ENCODE data around the gene EFNA5. TPM values are rescaled to one million over a fixed set of nuclear protein-coding genes. Genes with fewer than 3 reads are reported as not detected.

The EFNA5 gene
- polyA plus RNA-seq, 1 donor: 6.1 TPM

DNA sequence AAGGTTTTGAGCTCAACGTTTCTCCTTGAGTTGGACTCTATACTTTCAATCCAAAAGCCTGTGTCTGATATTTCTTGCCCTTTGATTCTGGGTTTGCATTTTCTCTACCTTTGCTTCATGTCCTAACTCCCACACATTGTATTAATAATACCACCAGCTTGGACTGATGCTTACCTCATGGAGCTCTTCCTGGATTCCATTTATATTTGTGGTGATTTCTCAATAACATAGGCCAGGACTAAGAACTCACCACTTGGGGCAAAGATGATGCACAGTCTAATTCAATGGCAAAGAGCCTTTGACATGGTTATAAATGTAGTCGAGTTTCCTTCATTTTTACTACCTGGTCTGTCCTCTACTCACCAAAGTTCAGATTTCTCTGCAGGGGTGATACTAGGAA, 27.5 kb upstream of the EFNA5 start:
- Histone ChIP-seq H3K36me3 (ENCODE audit: control insufficient read depth, insufficient read depth, low read length) (no peaks in the 10 kb centered on the region), H3K27me3 (ENCODE audit: control insufficient read depth, insufficient read depth, low read length) (no peaks in the 10 kb centered on the region), H3K9me3 (ENCODE audit: control insufficient read depth, low read depth, low read length) (no peaks in the 10 kb centered on the region), H3K27ac (ENCODE audit: low read length) (no peak overlapping the region), H3K4me1 (ENCODE audit: control insufficient read depth, insufficient read depth, low read length) (no peaks in the 10 kb centered on the region), H3K4me3 (ENCODE audit: low read length) (no peak overlapping the region)
- WGBS (ENCODE audit: insufficient coverage, low lambda C conversion rate): 90% methylated on average over 2 of the region's 2 CpGs
- no peak for DNase-seq

DNA sequence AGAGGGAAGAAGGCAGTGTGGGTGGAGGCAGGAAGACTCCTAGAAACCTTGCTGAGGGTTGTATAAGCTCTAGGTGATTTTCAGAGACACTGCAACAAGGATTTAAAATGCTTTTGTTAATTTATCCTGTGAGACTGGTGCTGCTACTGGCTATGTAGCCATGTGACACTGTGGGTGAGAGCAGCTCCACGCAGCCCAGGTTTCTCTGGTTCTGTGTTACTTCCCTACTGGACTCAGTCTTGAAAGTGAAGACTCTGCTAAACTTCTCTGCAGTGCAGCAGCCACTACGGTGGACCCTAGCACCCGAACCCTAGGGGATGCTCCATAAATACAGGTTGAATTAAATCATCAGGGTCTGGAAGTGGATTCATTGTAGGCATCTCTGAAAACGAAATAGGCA, 25.8 kb upstream of the EFNA5 start:
- WGBS (ENCODE audit: insufficient coverage, low lambda C conversion rate): 80% methylated on average over 2 of the region's 4 CpGs
- Histone ChIP-seq H3K9me3 (ENCODE audit: control insufficient read depth, low read depth, low read length) (no peaks in the 10 kb centered on the region), H3K27ac (ENCODE audit: low read length) (no peak overlapping the region), H3K27me3 (ENCODE audit: control insufficient read depth, insufficient read depth, low read length) (no peaks in the 10 kb centered on the region), H3K36me3 (ENCODE audit: control insufficient read depth, insufficient read depth, low read length) (no peaks in the 10 kb centered on the region), H3K4me1 (ENCODE audit: control insufficient read depth, insufficient read depth, low read length) (no peaks in the 10 kb centered on the region), H3K4me3 (ENCODE audit: low read length) (no peak overlapping the region)
- DNase-seq: no peak

DNA sequence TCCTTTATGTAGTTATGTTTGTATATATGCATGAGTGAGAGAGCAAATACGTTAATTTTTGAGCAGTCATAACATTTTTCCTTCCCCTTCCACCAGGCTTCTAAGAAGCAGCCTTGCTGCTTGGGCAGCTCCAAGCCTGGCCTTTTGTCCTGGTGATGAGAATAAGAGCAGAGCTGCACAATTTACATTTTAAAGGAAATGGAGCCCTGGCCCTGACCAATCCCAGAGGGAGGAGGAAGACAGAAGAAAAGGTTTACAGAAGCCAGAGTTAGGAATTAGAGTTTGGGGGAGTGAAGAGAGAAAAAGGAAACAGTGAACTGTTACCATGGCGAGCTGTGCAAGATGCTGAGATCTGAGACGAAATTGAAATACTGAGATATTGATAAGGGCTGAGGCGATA, 25.3 kb upstream of the EFNA5 start:
- no peak for DNase-seq
- WGBS (ENCODE audit: insufficient coverage, low lambda C conversion rate): 80% methylated on average over 2 of the region's 4 CpGs

DNA sequence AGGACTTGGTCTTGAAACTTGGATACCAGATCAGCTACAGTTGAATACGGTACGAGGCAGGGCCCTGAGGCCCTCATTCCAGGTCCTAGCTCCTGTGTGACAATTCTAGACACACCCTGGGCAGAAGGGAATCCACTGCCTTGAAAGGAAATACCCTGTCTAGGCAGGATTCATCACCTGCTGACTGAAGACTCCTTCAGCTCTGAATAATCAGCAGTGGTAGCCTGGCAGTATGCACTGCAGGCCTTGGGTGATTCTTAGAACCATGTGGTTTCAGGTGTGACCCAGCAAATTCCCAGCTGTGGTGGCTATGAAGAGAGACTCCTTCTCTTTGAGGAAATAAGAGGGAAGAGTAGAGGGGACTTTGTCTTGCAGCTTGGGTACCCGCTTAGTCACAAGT, 17.2 kb upstream of the EFNA5 start:
- WGBS (ENCODE audit: insufficient coverage, low lambda C conversion rate): no CpG with 5 or more reads among the region's 3 CpGs
- no peak overlapping the region for H3K27ac ChIP-seq (ENCODE audit: low read length)
- no peaks in the 10 kb centered on the region for H3K4me1 ChIP-seq (ENCODE audit: control insufficient read depth, insufficient read depth, low read length)
- H3K4me3 ChIP-seq (ENCODE audit: low read length): no peak overlapping the region
- H3K9me3 ChIP-seq (ENCODE audit: control insufficient read depth, low read depth, low read length): no peaks in the 10 kb centered on the region
- H3K36me3 ChIP-seq (ENCODE audit: control insufficient read depth, insufficient read depth, low read length): no peaks in the 10 kb centered on the region
- no peak for DNase-seq
- H3K27me3 ChIP-seq (ENCODE audit: control insufficient read depth, insufficient read depth, low read length): no peaks in the 10 kb centered on the region

More for the DNA sequence above, 25.3 kb upstream of the EFNA5 start:
- Histone ChIP-seq H3K36me3 (ENCODE audit: control insufficient read depth, insufficient read depth, low read length) (no peaks in the 10 kb centered on the region), H3K4me3 (ENCODE audit: low read length) (no peak overlapping the region), H3K4me1 (ENCODE audit: control insufficient read depth, insufficient read depth, low read length) (no peaks in the 10 kb centered on the region), H3K27ac (ENCODE audit: low read length) (no peak overlapping the region), H3K9me3 (ENCODE audit: control insufficient read depth, low read depth, low read length) (no peaks in the 10 kb centered on the region), H3K27me3 (ENCODE audit: control insufficient read depth, insufficient read depth, low read length) (no peaks in the 10 kb centered on the region)

DNA sequence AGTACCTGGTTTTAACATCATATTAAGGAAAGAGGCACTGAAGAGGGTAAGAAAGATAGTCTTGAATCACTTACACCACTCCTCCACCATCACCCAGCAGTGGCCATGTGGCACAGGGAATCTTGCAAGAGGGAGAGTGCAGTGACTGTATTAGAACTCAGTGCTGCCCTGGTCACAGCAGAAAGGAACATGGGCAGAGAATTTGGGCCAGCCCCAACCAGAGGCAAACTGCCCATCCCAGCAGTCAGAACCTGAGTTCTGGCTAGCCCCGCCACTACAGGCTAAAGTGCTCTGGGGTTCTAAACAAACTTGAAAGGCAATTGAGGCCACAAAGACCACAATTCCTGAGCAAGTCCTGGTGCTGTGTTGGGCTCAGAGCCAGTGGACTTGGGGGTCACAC, 16.7 kb upstream of the EFNA5 start:
- no peaks in the 10 kb centered on the region for H3K36me3 ChIP-seq (ENCODE audit: control insufficient read depth, insufficient read depth, low read length)
- no peak for DNase-seq
- H3K27me3 ChIP-seq (ENCODE audit: control insufficient read depth, insufficient read depth, low read length): no peaks in the 10 kb centered on the region
- H3K27ac ChIP-seq (ENCODE audit: low read length): no peak overlapping the region
- H3K9me3 ChIP-seq (ENCODE audit: control insufficient read depth, low read depth, low read length): no peaks in the 10 kb centered on the region
- H3K4me1 ChIP-seq (ENCODE audit: control insufficient read depth, insufficient read depth, low read length): no peaks in the 10 kb centered on the region
- no peak overlapping the region for H3K4me3 ChIP-seq (ENCODE audit: low read length)
- WGBS (ENCODE audit: insufficient coverage, low lambda C conversion rate): no CpG with 5 or more reads among the region's 1 CpG

DNA sequence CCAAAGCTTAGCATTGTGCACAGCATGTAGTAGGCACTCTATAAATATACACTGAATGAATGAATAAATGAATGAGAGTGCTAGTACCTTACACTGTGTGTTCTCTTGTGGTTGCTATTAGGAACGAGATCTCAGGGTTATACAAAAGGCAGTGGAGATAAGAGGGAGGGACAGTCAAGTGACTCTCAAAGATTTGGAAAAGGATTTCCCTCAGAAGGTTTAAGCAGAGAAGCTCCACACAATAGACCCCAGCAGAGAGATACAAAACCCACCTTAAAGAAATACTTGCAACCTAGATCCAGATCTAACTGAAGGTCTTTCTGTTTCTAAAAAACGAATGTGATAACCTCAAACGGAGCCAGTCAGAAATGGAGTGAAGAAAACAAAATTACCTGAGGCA, 11.8 kb upstream of the EFNA5 start:
- no peak for DNase-seq
- no peak overlapping the region for H3K27ac ChIP-seq (ENCODE audit: low read length)
- H3K4me3 ChIP-seq (ENCODE audit: low read length): no peak overlapping the region
- H3K36me3 ChIP-seq (ENCODE audit: control insufficient read depth, insufficient read depth, low read length): no peaks in the 10 kb centered on the region
- H3K4me1 ChIP-seq (ENCODE audit: control insufficient read depth, insufficient read depth, low read length): no peaks in the 10 kb centered on the region
- 100% methylated on average over 2 of the region's 3 CpGs for WGBS (ENCODE audit: insufficient coverage, low lambda C conversion rate)
- no peaks in the 10 kb centered on the region for H3K27me3 ChIP-seq (ENCODE audit: control insufficient read depth, insufficient read depth, low read length)
- H3K9me3 ChIP-seq (ENCODE audit: control insufficient read depth, low read depth, low read length): no peaks in the 10 kb centered on the region

DNA sequence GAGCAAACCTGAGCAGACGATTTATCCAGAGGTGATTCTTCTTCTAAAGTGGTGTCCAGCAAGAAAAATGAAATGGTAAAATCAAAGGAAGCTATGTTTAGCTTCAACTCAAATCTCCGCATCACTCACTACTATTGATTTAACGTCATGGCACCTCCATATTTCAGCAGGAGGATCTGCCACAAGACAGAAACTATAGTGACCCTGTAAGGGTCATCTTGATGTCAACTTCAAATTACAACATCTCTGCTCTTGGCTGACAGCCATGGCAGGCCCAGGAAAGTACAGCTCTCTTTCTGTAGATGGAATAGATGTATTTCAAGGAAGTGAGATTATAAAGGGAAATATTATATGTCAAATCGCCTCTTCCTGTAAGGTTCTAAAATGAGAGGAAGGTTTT, 10.1 kb upstream of the EFNA5 start:
- H3K9me3 ChIP-seq (ENCODE audit: control insufficient read depth, low read depth, low read length): no peaks in the 10 kb centered on the region
- no peaks in the 10 kb centered on the region for H3K36me3 ChIP-seq (ENCODE audit: control insufficient read depth, insufficient read depth, low read length)
- H3K27me3 ChIP-seq (ENCODE audit: control insufficient read depth, insufficient read depth, low read length): no peaks in the 10 kb centered on the region
- WGBS (ENCODE audit: insufficient coverage, low lambda C conversion rate): no CpG with 5 or more reads among the region's 4 CpGs
- H3K27ac ChIP-seq (ENCODE audit: low read length): no peak overlapping the region
- no peak for DNase-seq
- no peak overlapping the region for H3K4me3 ChIP-seq (ENCODE audit: low read length)
- no peaks in the 10 kb centered on the region for H3K4me1 ChIP-seq (ENCODE audit: control insufficient read depth, insufficient read depth, low read length)

DNA sequence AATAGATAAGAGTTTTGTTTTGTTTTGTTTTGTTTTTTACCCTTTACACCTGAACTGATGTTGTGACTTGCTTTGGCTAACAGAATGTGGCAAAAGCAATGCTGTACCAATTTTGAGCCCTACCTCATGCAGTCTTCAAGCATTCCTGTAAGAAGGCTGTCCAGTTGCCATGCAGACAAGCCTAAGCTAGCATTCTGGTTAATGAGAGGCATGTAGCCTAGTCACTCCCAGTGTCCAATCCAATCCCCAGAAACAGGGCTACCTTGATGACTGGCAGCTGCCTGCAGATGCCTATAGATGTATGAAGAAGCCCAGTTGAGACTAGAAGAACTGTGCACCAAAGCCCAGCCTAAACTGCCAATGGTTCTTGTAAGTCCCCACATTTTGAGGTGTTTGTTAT, 9.4 kb upstream of the EFNA5 start:
- no peak for DNase-seq
- no peaks in the 10 kb centered on the region for H3K27me3 ChIP-seq (ENCODE audit: control insufficient read depth, insufficient read depth, low read length)
- H3K27ac ChIP-seq (ENCODE audit: low read length): no peak overlapping the region
- no peaks in the 10 kb centered on the region for H3K4me1 ChIP-seq (ENCODE audit: control insufficient read depth, insufficient read depth, low read length)
- H3K36me3 ChIP-seq (ENCODE audit: control insufficient read depth, insufficient read depth, low read length): no peaks in the 10 kb centered on the region
- no peaks in the 10 kb centered on the region for H3K9me3 ChIP-seq (ENCODE audit: control insufficient read depth, low read depth, low read length)
- H3K4me3 ChIP-seq (ENCODE audit: low read length): no peak overlapping the region

DNA sequence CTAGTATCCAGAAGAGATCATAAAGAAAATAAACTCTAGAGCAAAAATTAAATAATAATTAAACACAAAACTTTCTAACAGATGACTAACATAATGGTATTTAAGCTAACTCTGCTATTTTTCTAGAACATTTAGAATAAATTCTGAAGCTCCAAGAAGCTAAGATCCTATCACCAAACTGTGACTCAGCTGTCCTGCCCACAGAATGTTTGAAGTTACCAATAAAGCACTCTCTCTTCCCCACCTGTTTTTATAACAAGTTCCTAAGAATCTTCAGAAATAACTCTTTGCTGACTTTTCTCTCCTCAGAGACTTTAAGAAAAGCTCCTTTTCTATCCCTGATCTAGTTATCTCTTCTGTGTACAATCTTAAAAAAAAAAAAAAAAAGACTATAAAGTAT, 6.0 kb upstream of the EFNA5 start:
- Histone ChIP-seq H3K4me1 (ENCODE audit: control insufficient read depth, insufficient read depth, low read length) (peaks cover 6% of the 10 kb centered on the region), H3K36me3 (ENCODE audit: control insufficient read depth, insufficient read depth, low read length) (no peaks in the 10 kb centered on the region), H3K9me3 (ENCODE audit: control insufficient read depth, low read depth, low read length) (no peaks in the 10 kb centered on the region), H3K27me3 (ENCODE audit: control insufficient read depth, insufficient read depth, low read length) (peaks cover 6% of the 10 kb centered on the region), H3K4me3 (ENCODE audit: low read length) (no peak overlapping the region), H3K27ac (ENCODE audit: low read length) (no peak overlapping the region)
- no peak for DNase-seq

DNA sequence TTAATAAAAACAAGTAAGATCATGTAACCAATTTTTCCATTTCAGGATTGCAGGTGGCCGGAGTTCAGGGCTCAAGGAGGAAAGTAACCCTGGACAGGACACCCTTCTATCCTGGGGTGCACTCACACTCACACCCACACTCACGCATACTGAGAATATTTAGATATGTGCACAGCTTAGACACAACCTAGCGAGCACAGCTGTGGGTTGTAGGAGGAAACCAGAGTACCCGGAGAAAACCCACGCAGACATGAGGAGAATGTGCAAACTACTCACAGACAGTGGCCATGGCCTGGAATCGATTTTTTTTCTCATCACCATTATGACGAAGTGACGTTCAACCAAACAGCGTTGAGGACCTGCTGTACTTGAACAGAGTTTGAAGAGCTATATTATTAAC, 4.5 kb upstream of the EFNA5 start:
- no peak overlapping the region for H3K27ac ChIP-seq (ENCODE audit: low read length)
- H3K9me3 ChIP-seq (ENCODE audit: control insufficient read depth, low read depth, low read length): peaks cover 2% of the 10 kb centered on the region
- WGBS (ENCODE audit: insufficient coverage, low lambda C conversion rate): 85% methylated on average over 4 of the region's 9 CpGs
- H3K4me3 ChIP-seq (ENCODE audit: low read length): no peak overlapping the region
- peaks cover 18% of the 10 kb centered on the region for H3K27me3 ChIP-seq (ENCODE audit: control insufficient read depth, insufficient read depth, low read length)
- DNase-seq: no peak
- H3K36me3 ChIP-seq (ENCODE audit: control insufficient read depth, insufficient read depth, low read length): no peaks in the 10 kb centered on the region
- H3K4me1 ChIP-seq (ENCODE audit: control insufficient read depth, insufficient read depth, low read length): peaks cover 15% of the 10 kb centered on the region

DNA sequence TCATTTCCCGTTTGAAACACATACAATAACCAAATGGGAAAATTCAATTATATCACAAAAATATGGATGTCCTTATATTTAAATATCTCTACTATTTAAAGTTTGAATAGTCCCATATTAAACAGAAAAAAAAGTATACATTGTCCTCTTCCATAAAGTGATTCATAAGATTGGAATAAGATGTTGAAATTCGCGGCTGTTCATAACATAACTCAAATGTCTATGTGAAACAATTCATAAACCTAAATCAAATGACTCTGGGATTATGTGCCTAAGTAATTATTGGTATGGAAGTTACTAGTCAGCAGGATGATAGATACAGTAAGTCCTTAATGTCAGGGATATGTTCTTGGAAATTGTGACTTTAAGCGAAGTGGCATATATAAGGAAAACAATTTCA, 3.9 kb upstream of the EFNA5 start:
- 92% methylated on average over 2 of the region's 4 CpGs for WGBS (ENCODE audit: insufficient coverage, low lambda C conversion rate)
- H3K27me3 ChIP-seq (ENCODE audit: control insufficient read depth, insufficient read depth, low read length): peaks cover 24% of the 10 kb centered on the region
- H3K36me3 ChIP-seq (ENCODE audit: control insufficient read depth, insufficient read depth, low read length): no peaks in the 10 kb centered on the region
- no peak for DNase-seq
- H3K9me3 ChIP-seq (ENCODE audit: control insufficient read depth, low read depth, low read length): peaks cover 2% of the 10 kb centered on the region
- no peak overlapping the region for H3K4me3 ChIP-seq (ENCODE audit: low read length)
- H3K4me1 ChIP-seq (ENCODE audit: control insufficient read depth, insufficient read depth, low read length): peaks cover 20% of the 10 kb centered on the region
- H3K27ac ChIP-seq (ENCODE audit: low read length): no peak overlapping the region
